HG03095 (cell line): ENCODE results near the gene ZNF619.

Experiments
- ATAC-seq: cut with Tn5 transposase; IDR thresholded peaks from one replicate; pipeline ENCODE4 v1.9.1; 2021; ENCODE audit warnings: moderate library complexity; ENCODE audit not compliant: unreplicated experiment

Gene ZNF619

GRCh38 chr3:40464339-40465110, 12.4 kb upstream of the ZNF619 start:
- no peak for ATAC-seq

- ATAC-seq = no peak
Observed at GRCh38 chr3:40465111-40465407, 11.9 kb upstream of the ZNF619 start.

- no peak for ATAC-seq
Observed at GRCh38 chr3:40465456-40465855, 11.5 kb upstream of the ZNF619 start.

- ATAC-seq = no peak
Observed at GRCh38 chr3:40468018-40468417, 8.9 kb upstream of the ZNF619 start.

GRCh38 chr3:40470701-40471100, 6.2 kb upstream of the ZNF619 start:
- ATAC-seq = no peak

GRCh38 chr3:40477666-40478065, 744 bp downstream of the ZNF619 start:
- no peak for ATAC-seq

GRCh38 chr3:40487172-40487571, 10.2 kb downstream of the ZNF619 start:
- ATAC-seq = no peak

GRCh38 chr3:40490916-40491315, 14.0 kb downstream of the ZNF619 start:
- ATAC-seq = no peak

GRCh38 chr3:40494698-40495097, 17.8 kb downstream of the ZNF619 start:
- ATAC-seq = no peak

GRCh38 chr3:40497288-40497687, 20.4 kb downstream of the ZNF619 start:
- no peak for ATAC-seq

- ATAC-seq = no peak
Observed at GRCh38 chr3:40499952-40500351, 23.0 kb downstream of the ZNF619 start.

- ATAC-seq = no peak
Observed at GRCh38 chr3:40502034-40502433, 25.1 kb downstream of the ZNF619 start.

- ATAC-seq = no peak
Observed at GRCh38 chr3:40504636-40505430, 27.9 kb downstream of the ZNF619 start.

GRCh38 chr3:40505599-40506462, 28.9 kb downstream of the ZNF619 start, which contains the start of gene ZNF620:
Gene ZNF620, plus strand, starts transcription at chr3:40506039. Its CDS starts 314 bp downstream, at chr3:40506353.
- peak; percentile 64 for ATAC-seq

GRCh38 chr3:40511031-40511718, 34.3 kb downstream of the ZNF619 start:
- ATAC-seq = no peak

- no peak for ATAC-seq
Observed at GRCh38 chr3:40516201-40516600, 39.3 kb downstream of the ZNF619 start.

GRCh38 chr3:40518067-40518466, 41.1 kb downstream of the ZNF619 start:
- no peak for ATAC-seq

GRCh38 chr3:40518848-40519247, 41.9 kb downstream of the ZNF619 start:
- ATAC-seq = no peak

- ATAC-seq = no peak
Observed at GRCh38 chr3:40521254-40521653, 44.3 kb downstream of the ZNF619 start.

- no peak for ATAC-seq
Observed at GRCh38 chr3:40523781-40524180, 46.9 kb downstream of the ZNF619 start.

GRCh38 chr3:40524222-40524567, 47.3 kb downstream of the ZNF619 start:
- peak; percentile 7 for ATAC-seq
